A549 (cell line): ENCODE data around the gene MAX. TPM values are rescaled to one million over a fixed set of nuclear protein-coding genes. Genes with fewer than 3 reads are reported as not detected.

Source experiments
- ATAC-seq, 2 experiments: fragments of 200-7000 bp in 1 of 2; fragments of >200 bp in 1 of 2; cut with Nextera tagmentation in 1 of 2; cut with Tn5 transposase in 1 of 2; 3 replicates each; pipeline versions ENCODE4 v1.8.0 to v1.9.1; 2018 to 2020; ENCODE audit warnings: mild to moderate bottlenecking in 1 of 2, moderate library complexity in 1 of 2
- CTCF ChIA-PET: fragments of 300-600 bp; sonication (Branson Sonifier 250); formaldehyde crosslinking; extraction: SDS; loops from one replicate; lab custom pipeline; 2021; ENCODE audit warnings: antibody characterized with exemption, inconsistent platforms; lab: Yijun Ruan, JAX
- POLR2A ChIA-PET: fragments of 350-600 bp; formaldehyde crosslinking; extraction: SDS; loops from one replicate; lab custom pipeline; 2021; ENCODE audit warnings: antibody characterized with exemption, inconsistent platforms; lab: Yijun Ruan, JAX
- DNase-seq, 2 experiments: peaks; one replicate each; pipeline versions ENCODE4 v3.0.0 to v3.0.0-alpha.2; 2011 to 2016; ENCODE audit warnings: low read depth in 1 of 2, low spot score in 1 of 2
- FAIRE-seq: peaks from 2 replicates; lab custom pipeline; 2011; peaks lifted over from hg19 to GRCh38; lab: Jason Lieb, UNC
- H3K27ac ChIP-seq, 2 experiments: fragments of >200 bp; sonication (Bioruptor Twin); formaldehyde crosslinking; 3 replicates each; pipeline ENCODE4 v1.5.1; 2016 to 2017
- H3K4me1 ChIP-seq: fragments of >200 bp; sonication (Bioruptor Twin); formaldehyde crosslinking; 3 replicates; pipeline ENCODE4 v1.6.1; 2016
- H3K4me2 ChIP-seq: fragments of >200 bp; sonication (Bioruptor Twin); formaldehyde crosslinking; 3 replicates; pipeline ENCODE4 v1.6.1; 2016
- H3K4me3 ChIP-seq: fragments of >200 bp; sonication (Bioruptor Twin); formaldehyde crosslinking; 3 replicates; pipeline ENCODE4 v1.5.1; 2016
- H3K9me3 ChIP-seq: fragments of >200 bp; sonication (Bioruptor Twin); formaldehyde crosslinking; 3 replicates; pipeline ENCODE4 v1.6.1; 2016
- BCL3 ChIP-seq: fragments of >200 bp; sonication (Bioruptor Twin); formaldehyde crosslinking; IDR thresholded peaks from 3 replicates; pipeline ENCODE4 v1.6.1; 2016
- BHLHE40 ChIP-seq: IDR thresholded peaks from 2 replicates; pipeline ENCODE4 v1.6.1; 2012; ENCODE audit warnings: low read depth, low read length, inconsistent platforms
- CBX2 ChIP-seq: fragments of 200-600 bp; sonication (generic); IDR thresholded peaks from 2 replicates; pipeline ENCODE4 v1.6.1; 2016; ENCODE audit warnings: low read depth, mild to moderate bottlenecking, borderline replicate concordance
- CHD2 ChIP-seq: fragments of 150-350 bp; IDR thresholded peaks from 2 replicates; pipeline ENCODE4 v1.6.1; 2014; ENCODE audit warnings: low read length; ENCODE audit not compliant: partially characterized antibody
- EHF ChIP-seq: fragments of 250-450 bp; sonication (Bioruptor Pico); IDR thresholded peaks from 2 replicates; pipeline ENCODE4 v1.5.0; 2020; ENCODE audit warnings: mild to moderate bottlenecking
- EHMT2 ChIP-seq: fragments of 200-600 bp; sonication (generic); IDR thresholded peaks from 2 replicates; pipeline ENCODE4 v1.6.1; 2016; ENCODE audit warnings: antibody characterized with exemption, low read depth, mild to moderate bottlenecking, moderate library complexity
- ELK1 ChIP-seq: fragments of 150-350 bp; IDR thresholded peaks from 2 replicates; pipeline ENCODE4 v1.6.1; 2014; ENCODE audit warnings: low read depth, mild to moderate bottlenecking, low read length
- EP300 ChIP-seq, 2 experiments: fragments of >200 bp; sonication (Bioruptor Twin); formaldehyde crosslinking; IDR thresholded peaks; 2 replicates in 1 of 2; 3 replicates in 1 of 2; pipeline ENCODE4 v1.6.1; 2016 to 2017
- ESRRA ChIP-seq: fragments of 150-350 bp; IDR thresholded peaks from 2 replicates; pipeline ENCODE4 v1.6.1; 2014; ENCODE audit warnings: mild to moderate bottlenecking, low read length, borderline replicate concordance
- FOSL2 ChIP-seq, 2 experiments: fragments of 450-650 bp in 1 of 2; fragments of >200 bp in 1 of 2; sonication (Bioruptor Twin) in 1 of 2; formaldehyde crosslinking; IDR thresholded peaks; 2 replicates each; pipeline versions ENCODE4 v1.5.0 to v1.6.1; 2016 to 2020; ENCODE audit warnings: mild to moderate bottlenecking in 1 of 2, moderate library complexity in 1 of 2
- HEYL ChIP-seq: fragments of 250-450 bp; sonication (Bioruptor Pico); IDR thresholded peaks from 2 replicates; pipeline ENCODE4 v1.8.0; 2021; ENCODE audit warnings: mild to moderate bottlenecking, moderate library complexity
- JUNB ChIP-seq: fragments of >200 bp; sonication (Bioruptor Twin); formaldehyde crosslinking; IDR thresholded peaks from 2 replicates; pipeline ENCODE4 v1.6.1; 2016
- KDM1A ChIP-seq: fragments of 200-600 bp; sonication (generic); IDR thresholded peaks from 2 replicates; pipeline ENCODE4 v1.6.1; 2016; ENCODE audit warnings: low read depth, mild to moderate bottlenecking
- PHF8 ChIP-seq: fragments of 200-600 bp; sonication (generic); IDR thresholded peaks from 2 replicates; pipeline ENCODE4 v1.6.1; 2016; ENCODE audit warnings: low read depth, mild to moderate bottlenecking, antibody characterized with exemption, moderate library complexity, borderline replicate concordance
- REST ChIP-seq: fragments of 200-600 bp; sonication (generic); IDR thresholded peaks from 2 replicates; pipeline ENCODE4 v1.6.1; 2016; ENCODE audit warnings: antibody characterized with exemption, mild to moderate bottlenecking, moderate library complexity
- SREBF2 ChIP-seq: fragments of 450-650 bp; IDR thresholded peaks from 2 replicates; pipeline ENCODE4 v1.6.1; 2014; ENCODE audit warnings: mild to moderate bottlenecking, moderate library complexity
- TP53 ChIP-seq: fragments of 250-450 bp; sonication (Bioruptor Pico); IDR thresholded peaks from 2 replicates; pipeline ENCODE4 v1.5.0; 2021; ENCODE audit warnings: mild to moderate bottlenecking, moderate library complexity
- ZFP36 ChIP-seq: fragments of 450-650 bp; IDR thresholded peaks from 2 replicates; pipeline ENCODE4 v1.6.1; 2014; ENCODE audit warnings: borderline replicate concordance; ENCODE audit not compliant: partially characterized antibody
- ZSCAN20 ChIP-seq: fragments of 250-450 bp; sonication (Bioruptor Pico); IDR thresholded peaks from 2 replicates; pipeline ENCODE4 v1.8.0; 2022; ENCODE audit warnings: mild to moderate bottlenecking, moderate library complexity
- WGBS: methylation state at CpG from one replicate; pipeline ENCODE4 v1.1.6; 2017; ENCODE audit errors: missing lambda C conversion rate; 5-methylcytosine and 5-hydroxymethylcytosine counted together
- polyA plus RNA-seq, 4 experiments: library from polyadenylated mRNA; depleted of rRNA in 3 of 4; stranded (reverse); fragments of >200 nt; fragmentation: RNase III in 1 of 4; extraction: RNeasy Plus Mini Kit Qiagen cat#74134 plus additional on column Dnase treatment in 1 of 4; gene quantifications; 2 replicates in 3 of 4; 3 replicates in 1 of 4; pipeline ENCODE4 v1.2.3, GENCODE V29; 2011 to 2017

The MAX gene
- polyA plus RNA-seq, 2 of the 4 experiments (the other 2 are of a cell fraction): 44.0 to 53.2 TPM

- CTCF ChIA-PET: interaction anchor here (1.0 kb wide), 1 partner anchor 10 kb away, joined by 3 read pairs; no protein-coding TSS in a partner anchor
- POLR2A ChIA-PET: no interaction called here
- H3K9me3 ChIP-seq: no peaks in the 10 kb centered on the region
- DNase-seq (no peak), FAIRE-seq (no peak), ATAC-seq (no peak)
- WGBS: 92% methylated on average over 12 of the region's 16 CpGs
- H3K4me1 ChIP-seq: no peaks in the 10 kb centered on the region
- no peak overlapping the region for H3K4me3 ChIP-seq
- no peak overlapping the region for H3K27ac ChIP-seq
- TF ChIP-seq SREBF2 (no peak), EHMT2 (no peak), EHF (CRISPR knock-in tag) (no peak), BCL3 (no peak)
- TF ChIP-seq, all 56 proteins: peak for 0
- H3K4me2 ChIP-seq: no peak overlapping the region
These were observed 39.9 kb downstream of the MAX start for GRCh38 chr14:65062096-65063075.

- H3K4me3 ChIP-seq: no peak overlapping the region
- no peak overlapping the region for H3K27ac ChIP-seq
- no peak for ATAC-seq
- no peaks in the 10 kb centered on the region for H3K9me3 ChIP-seq
- CTCF ChIA-PET: no interaction called here
- no peak for TF ChIP-seq ZFP36
- TF ChIP-seq PHF8: no peak
- no peak for TF ChIP-seq ZSCAN20 (CRISPR knock-in tag)
- TF ChIP-seq BCL3: no peak
- TF ChIP-seq EP300 (IDR thresholded peaks at IDR 0.05): no peak
- no peak for TF ChIP-seq ESRRA
- no peak for TF ChIP-seq ELK1
- TF ChIP-seq REST: no peak
- TF ChIP-seq KDM1A: no peak
- no peak for TF ChIP-seq BHLHE40
- TF ChIP-seq HEYL (CRISPR knock-in tag): no peak
- no peak for TF ChIP-seq TP53
- TF ChIP-seq JUNB: no peak
- no peak for TF ChIP-seq EHMT2
- no peak for TF ChIP-seq CHD2
- TF ChIP-seq CBX2: no peak
- TF ChIP-seq FOSL2 (IDR thresholded peaks at IDR 0.05): no peak
- TF ChIP-seq FOSL2 (CRISPR knock-in tag; IDR thresholded peaks at IDR 0.05): no peak
- no peak for DNase-seq
- no peak overlapping the region for H3K4me2 ChIP-seq
- FAIRE-seq: no peak
- POLR2A ChIA-PET: no interaction called here
- no peaks in the 10 kb centered on the region for H3K4me1 ChIP-seq
These were observed 44.6 kb downstream of the MAX start for GRCh38 chr14:65057695-65058094.
